Measurements from ENCODE around the gene KCNK5.

KCNK5 gene

DNA sequence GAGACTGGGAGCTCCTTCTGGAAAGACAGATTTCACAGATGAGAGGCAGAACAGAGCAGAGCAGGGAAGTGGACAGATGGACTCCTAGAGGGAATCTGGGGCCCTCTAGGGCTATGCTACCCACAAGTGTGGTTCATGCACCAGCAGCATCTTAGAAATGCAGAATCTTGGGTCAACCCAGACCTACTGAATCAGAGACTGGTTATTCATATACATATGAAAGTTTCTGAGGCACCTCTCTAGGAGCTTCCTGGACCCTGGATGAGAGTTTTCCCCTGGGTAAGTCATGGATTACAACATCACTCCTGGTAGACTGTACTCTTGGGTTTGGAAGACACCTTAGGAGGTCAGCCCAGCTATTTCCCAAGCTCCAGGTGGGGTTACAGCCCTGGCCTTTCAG, 58.9 kb downstream of the KCNK5 start:
- no peak overlapping the region for H3K27ac ChIP-seq
- TF ChIP-seq, protein P1, sequence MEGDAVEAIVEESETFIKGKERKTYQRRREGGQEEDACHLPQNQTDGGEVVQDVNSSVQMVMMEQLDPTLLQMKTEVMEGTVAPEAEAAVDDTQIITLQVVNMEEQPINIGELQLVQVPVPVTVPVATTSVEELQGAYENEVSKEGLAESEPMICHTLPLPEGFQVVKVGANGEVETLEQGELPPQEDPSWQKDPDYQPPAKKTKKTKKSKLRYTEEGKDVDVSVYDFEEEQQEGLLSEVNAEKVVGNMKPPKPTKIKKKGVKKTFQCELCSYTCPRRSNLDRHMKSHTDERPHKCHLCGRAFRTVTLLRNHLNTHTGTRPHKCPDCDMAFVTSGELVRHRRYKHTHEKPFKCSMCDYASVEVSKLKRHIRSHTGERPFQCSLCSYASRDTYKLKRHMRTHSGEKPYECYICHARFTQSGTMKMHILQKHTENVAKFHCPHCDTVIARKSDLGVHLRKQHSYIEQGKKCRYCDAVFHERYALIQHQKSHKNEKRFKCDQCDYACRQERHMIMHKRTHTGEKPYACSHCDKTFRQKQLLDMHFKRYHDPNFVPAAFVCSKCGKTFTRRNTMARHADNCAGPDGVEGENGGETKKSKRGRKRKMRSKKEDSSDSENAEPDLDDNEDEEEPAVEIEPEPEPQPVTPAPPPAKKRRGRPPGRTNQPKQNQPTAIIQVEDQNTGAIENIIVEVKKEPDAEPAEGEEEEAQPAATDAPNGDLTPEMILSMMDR (IDR thresholded peaks at IDR 0.05) = no peak
- no peak for DNase-seq (ENCODE audit: low spot score)
- no peak overlapping the region for H3K4me3 ChIP-seq

DNA sequence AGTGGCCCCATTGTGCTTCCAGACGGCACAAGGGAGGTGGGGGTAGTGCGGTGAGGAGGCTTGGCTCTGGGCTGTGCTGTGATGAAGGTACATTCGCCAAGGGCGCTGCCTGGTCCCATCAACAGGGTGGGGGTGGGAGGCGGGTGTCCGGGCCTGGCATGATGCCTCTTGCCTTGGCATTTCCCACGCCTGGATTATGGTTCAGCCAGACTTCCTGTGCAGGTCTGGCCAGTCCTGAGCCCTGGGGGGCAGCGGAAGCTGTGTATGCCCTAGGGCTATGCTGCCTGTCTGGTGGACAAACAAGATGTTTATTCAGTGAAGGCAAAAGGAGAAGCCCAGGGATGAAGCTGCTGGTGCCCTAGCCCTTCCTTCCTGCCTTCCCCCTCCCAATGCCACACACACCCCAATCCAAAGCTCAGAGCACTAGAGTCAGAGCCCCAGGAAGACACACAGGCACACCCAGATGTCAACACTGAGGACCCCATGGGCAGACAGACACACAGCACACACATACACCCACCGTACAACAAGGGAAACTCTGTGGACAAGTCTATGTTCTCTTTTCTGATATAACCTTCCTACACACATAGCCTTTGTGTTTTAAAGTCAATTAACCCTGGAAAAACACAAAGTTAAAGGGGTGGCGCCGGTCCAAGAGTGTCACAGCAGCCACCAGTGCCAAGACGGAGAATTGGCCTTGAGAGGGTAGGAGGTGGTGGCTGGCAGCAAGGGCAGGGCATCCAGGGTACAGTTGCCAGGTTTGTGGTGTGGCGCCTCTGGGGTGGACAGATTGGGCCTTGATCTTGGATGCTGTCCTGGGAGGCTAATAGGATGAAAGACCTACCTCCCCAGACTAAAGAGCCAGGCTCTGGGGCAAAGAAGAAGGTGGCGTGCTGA, 59.6 kb downstream of the KCNK5 start:
- no peak overlapping the region for H3K4me3 ChIP-seq
- TF ChIP-seq, protein P1 (IDR thresholded peaks at IDR 0.05) = no peak
- DNase-seq (ENCODE audit: low spot score) = no peak
- H3K27ac ChIP-seq = no peak overlapping the region

DNA sequence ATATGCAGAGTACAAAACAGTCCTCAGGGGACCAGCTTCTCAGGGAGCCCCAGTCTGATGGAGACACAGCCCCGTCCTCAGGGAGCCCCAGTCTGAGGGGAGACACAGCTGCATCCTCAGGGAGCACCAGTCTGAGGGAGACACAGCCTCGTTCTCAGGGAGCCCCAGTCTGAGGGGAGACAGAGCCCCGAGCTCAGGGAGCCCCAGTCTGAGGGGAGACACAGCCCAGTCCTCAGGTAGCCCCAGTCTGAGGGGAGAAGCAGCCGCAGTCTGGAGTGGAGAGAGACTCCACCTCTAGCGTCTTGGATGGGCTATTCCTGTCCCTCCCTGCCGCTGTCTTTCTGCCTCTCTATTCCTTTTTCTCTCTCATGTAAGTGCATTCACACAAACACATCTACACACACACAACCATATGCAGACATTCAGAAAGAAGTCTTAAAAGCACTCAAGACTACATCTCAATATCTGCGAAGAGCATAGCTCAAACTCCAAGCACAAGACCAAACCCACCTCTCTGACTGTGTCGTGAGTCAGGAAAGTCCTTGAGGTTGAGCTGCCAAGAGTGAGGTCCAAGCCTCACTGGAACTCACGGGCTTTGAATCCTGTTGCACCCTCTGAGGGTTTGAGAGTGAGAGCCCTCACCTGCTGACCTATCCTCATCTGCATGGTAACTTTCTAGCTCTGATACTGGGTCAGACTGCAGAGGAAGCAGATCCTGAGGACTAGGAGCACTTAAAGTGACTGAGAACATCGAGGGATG, 61.2 kb downstream of the KCNK5 start:
- Histone ChIP-seq H3K4me3 (no peak overlapping the region), H3K27ac (no peak overlapping the region)
- TF ChIP-seq, protein P1 (IDR thresholded peaks at IDR 0.05) = no peak
- no peak for DNase-seq (ENCODE audit: low spot score)

DNA sequence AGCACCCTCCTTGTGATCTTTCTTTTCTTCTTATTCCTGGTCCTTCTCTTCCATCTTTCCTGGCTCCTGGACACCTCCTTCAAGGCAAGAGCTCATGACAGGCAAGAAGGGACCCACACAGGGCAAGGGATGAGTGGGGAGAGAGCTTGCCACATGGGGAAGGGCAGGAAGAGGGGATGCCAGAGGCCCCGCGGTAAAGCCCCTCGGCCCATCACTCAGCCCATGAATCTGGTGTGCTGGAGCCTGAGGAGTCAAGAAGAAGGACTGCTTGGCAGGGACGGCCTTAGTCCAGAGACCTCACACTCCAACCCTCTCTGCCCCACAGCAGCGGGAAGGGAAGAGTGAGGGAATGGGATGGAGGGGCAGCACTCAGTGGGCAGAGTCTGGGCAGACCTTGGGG, 62.0 kb downstream of the KCNK5 start:
- no peak for DNase-seq (ENCODE audit: low spot score)
- TF ChIP-seq, protein P1 (IDR thresholded peaks at IDR 0.05) = no peak
- Histone ChIP-seq H3K4me3 (no peak overlapping the region), H3K27ac (no peak overlapping the region)

DNA sequence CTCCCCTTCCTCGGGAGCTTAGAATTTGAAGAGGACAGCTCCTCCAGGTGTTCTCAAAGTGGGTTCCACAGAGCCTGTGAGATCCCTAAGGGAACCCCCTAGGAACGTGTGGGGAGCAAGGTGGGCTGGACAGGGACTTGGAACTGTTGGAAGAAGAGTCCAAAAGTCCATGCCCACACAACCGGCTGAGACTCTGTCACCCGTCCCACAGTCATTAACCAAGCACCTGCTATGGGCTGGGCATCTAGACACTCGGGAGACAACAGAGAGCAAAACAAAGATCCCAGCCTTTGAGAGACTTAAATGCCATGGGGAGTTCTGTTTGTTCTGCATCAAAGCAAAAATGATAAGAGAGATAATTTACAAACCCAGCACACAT, 62.4 kb downstream of the KCNK5 start:
- DNase-seq (ENCODE audit: low spot score) = no peak
- TF ChIP-seq, protein P1 (IDR thresholded peaks at IDR 0.05) = no peak
- H3K27ac ChIP-seq = no peak overlapping the region
- no peak overlapping the region for H3K4me3 ChIP-seq

DNA sequence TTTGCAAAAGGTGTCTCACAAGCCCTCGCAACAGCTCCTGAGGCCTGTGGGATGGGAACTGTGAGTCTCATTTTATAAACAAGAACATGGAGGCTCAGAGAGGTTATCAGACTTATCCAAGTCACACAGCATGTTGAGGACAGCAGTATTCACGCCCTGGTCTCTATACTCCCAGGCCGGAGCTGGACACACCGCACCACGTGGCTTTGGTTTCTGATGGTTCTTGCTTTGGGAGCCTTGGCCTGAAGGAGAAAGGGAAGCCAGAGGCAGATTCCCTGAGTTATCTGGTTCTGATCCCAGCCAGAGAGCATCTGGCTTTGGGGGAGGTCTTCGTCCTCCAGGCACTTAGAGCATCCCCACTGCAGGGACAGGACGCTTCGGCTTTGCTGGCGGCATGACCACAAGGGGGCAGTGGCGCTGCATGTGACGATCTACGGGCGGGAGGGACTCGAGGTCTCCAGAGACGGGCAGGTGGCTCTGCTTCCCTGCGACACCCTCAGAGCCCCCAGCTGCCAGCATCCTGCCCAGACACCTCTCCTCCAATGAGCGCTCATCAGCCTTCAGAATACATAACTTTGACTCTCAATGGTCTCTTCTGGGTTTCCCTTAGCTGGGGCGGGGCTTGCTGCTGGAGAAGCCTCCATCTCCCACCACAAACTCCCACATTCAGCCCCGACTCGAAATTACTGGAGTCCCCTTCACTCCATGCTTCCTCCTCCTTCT, 62.9 kb downstream of the KCNK5 start:
- Histone ChIP-seq H3K27ac (no peak overlapping the region), H3K4me3 (no peak overlapping the region)
- no peak for DNase-seq (ENCODE audit: low spot score)
- TF ChIP-seq, protein P1 (IDR thresholded peaks at IDR 0.05) = peak; percentile 86
